Progenitor cell of endocrine pancreas (in vitro differentiated cells): ENCODE measurements around the gene TNFRSF25. TPM values are rescaled to one million over a fixed set of nuclear protein-coding genes. Genes with fewer than 3 reads are reported as not detected.

ENCODE experiments used
- DNase-seq: peaks from one replicate; pipeline ENCODE4 v3.0.0; 2021; ENCODE audit warnings: low spot score; ENCODE audit not compliant: unreplicated experiment
- H3K27ac Mint-ChIP-seq: 2 replicates; pipeline ENCODE4 v1.8.0; 2021; ENCODE audit warnings: mild to moderate bottlenecking, moderate library complexity, mixed read lengths
- H3K27me3 Mint-ChIP-seq: 2 replicates; pipeline ENCODE4 v1.8.0; 2021; ENCODE audit warnings: mixed read lengths
- H3K36me3 Mint-ChIP-seq: 2 replicates; pipeline ENCODE4 v1.8.0; 2022; ENCODE audit warnings: mixed read lengths; ENCODE audit not compliant: insufficient read depth
- H3K4me1 Mint-ChIP-seq: 2 replicates; pipeline ENCODE4 v1.8.0; 2021; ENCODE audit warnings: low read depth, mixed read lengths
- H3K4me3 Mint-ChIP-seq: 2 replicates; pipeline ENCODE4 v1.8.0; 2021; ENCODE audit warnings: low read depth, mild to moderate bottlenecking, moderate library complexity, mixed read lengths
- H3K9me3 Mint-ChIP-seq: 2 replicates; pipeline ENCODE4 v1.8.0; 2021; ENCODE audit warnings: low read depth, mixed read lengths
- total RNA-seq: library from RNA; stranded (reverse); gene quantifications from 2 replicates; pipeline ENCODE4 v1.2.1, GENCODE V29; 2021
- TF ChIP-seq, protein P1 (sequence below): fragments of 200-600 bp; sonication (generic); IDR thresholded peaks from one replicate; pipeline ENCODE4 v1.5.0; 2021; ENCODE audit warnings: antibody characterized with exemption, mild to moderate bottlenecking; ENCODE audit not compliant: unreplicated experiment

The TNFRSF25 gene
- total RNA-seq, 1 donor from 2014 or later = 68.9 TPM

DNA sequence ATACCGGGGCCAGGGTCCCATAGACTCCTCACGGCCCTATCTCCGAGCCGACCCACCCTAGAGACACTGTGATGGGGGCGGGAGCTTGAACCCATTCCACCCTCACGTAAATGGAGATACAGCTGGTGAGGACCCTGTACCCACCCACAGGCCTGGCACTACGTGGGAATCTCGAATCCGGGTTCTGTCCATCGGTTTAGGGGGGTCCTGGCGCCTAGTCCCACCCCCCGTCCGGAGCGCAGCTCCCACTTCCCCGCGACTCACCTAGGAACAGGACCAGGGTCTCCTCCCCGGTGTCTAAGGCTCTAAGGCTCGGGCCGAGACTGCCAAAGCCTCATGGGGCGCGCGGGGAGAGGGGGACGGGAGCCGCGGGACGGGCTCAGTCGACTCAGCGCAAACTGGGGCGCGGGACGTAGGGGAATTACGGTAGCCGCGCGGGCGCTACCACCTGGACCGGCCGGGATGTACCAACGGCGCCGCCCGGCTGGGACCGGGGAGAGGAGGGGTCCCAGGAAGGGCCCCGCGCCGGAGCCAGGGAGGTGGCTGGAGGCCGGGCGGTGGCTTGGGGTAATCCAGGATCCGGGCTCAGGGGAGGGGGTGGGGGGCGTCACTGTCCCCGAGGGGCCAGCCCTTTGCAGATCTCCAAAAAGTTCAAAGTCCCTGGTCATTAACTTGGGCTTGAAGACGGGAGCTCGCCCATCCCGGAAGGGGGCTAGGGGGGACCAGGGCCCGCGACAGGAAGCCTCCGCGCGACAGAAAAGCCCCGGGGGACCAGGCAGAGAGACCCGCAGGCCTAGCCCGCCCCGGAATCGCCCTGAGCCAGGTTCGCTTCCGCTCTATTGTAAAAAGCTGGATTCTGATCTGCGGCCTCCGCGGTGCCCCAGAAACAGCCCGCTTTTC lies 24.5 kb upstream of the TNFRSF25 start:
- Mint-ChIP-seq H3K9me3 (no peaks in the 10 kb centered on the region), H3K27me3 (peaks cover 3% of the 10 kb centered on the region), H3K27ac (peak overlapping the region; percentile 87), H3K36me3 (no peaks in the 10 kb centered on the region), H3K4me3 (peak overlapping the region; percentile 82), H3K4me1 (peaks cover 14% of the 10 kb centered on the region)
- peak; percentile 74 for DNase-seq
- TF ChIP-seq, protein P1, sequence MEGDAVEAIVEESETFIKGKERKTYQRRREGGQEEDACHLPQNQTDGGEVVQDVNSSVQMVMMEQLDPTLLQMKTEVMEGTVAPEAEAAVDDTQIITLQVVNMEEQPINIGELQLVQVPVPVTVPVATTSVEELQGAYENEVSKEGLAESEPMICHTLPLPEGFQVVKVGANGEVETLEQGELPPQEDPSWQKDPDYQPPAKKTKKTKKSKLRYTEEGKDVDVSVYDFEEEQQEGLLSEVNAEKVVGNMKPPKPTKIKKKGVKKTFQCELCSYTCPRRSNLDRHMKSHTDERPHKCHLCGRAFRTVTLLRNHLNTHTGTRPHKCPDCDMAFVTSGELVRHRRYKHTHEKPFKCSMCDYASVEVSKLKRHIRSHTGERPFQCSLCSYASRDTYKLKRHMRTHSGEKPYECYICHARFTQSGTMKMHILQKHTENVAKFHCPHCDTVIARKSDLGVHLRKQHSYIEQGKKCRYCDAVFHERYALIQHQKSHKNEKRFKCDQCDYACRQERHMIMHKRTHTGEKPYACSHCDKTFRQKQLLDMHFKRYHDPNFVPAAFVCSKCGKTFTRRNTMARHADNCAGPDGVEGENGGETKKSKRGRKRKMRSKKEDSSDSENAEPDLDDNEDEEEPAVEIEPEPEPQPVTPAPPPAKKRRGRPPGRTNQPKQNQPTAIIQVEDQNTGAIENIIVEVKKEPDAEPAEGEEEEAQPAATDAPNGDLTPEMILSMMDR = peak; percentile 50

DNA sequence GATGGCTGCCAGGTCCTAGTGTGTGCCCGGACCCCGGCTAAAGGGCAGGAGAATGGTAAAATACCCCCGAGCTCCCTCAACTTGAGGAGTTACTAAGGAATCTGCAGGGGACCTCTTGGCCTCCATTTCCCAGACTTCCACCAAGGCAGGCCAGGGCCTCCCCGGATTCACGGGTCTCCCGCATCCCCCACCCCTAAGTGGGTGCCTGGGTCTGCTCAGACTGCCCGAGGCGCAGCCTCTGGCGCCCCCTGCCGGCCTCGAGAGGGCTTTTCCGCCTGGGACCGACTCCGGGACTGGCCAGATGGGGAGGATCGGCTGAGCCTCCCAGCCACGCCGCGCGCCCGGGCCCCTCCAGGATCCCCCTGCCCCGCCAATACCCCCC lies 23.8 kb upstream of the TNFRSF25 start:
- peak; percentile 76 for DNase-seq
- peaks cover 3% of the 10 kb centered on the region for H3K27me3 Mint-ChIP-seq
- no peaks in the 10 kb centered on the region for H3K36me3 Mint-ChIP-seq
- TF ChIP-seq, protein P1 = peak; percentile 99
- no peak overlapping the region for H3K27ac Mint-ChIP-seq
- H3K4me1 Mint-ChIP-seq = peaks cover 14% of the 10 kb centered on the region
- H3K4me3 Mint-ChIP-seq = peak overlapping the region; percentile 82
- H3K9me3 Mint-ChIP-seq = no peaks in the 10 kb centered on the region

DNA sequence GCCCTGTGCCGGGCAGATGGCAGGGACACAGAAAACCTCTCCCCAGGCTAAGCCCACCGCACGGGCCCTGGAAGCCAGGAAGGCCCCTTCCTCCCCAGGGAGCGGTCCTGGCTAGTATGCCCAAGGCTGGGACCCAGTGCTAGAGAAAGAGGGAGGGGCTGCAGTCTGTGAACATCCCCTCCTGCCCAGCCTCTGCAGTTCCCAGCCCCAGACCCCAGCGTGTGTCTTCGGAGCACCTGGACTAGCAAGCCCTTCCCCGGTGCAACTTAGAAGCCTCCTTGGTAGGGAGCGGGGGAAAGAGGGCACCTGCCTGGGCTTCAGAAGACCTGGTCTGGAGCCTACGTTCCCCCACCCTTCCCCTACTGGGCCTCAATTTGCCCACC lies 23.4 kb upstream of the TNFRSF25 start:
- Mint-ChIP-seq H3K27ac (no peak overlapping the region), H3K4me1 (peaks cover 18% of the 10 kb centered on the region), H3K4me3 (peak overlapping the region; percentile 82), H3K36me3 (no peaks in the 10 kb centered on the region), H3K9me3 (no peaks in the 10 kb centered on the region), H3K27me3 (no peaks in the 10 kb centered on the region)
- TF ChIP-seq, protein P1 = no peak
- DNase-seq = no peak

DNA sequence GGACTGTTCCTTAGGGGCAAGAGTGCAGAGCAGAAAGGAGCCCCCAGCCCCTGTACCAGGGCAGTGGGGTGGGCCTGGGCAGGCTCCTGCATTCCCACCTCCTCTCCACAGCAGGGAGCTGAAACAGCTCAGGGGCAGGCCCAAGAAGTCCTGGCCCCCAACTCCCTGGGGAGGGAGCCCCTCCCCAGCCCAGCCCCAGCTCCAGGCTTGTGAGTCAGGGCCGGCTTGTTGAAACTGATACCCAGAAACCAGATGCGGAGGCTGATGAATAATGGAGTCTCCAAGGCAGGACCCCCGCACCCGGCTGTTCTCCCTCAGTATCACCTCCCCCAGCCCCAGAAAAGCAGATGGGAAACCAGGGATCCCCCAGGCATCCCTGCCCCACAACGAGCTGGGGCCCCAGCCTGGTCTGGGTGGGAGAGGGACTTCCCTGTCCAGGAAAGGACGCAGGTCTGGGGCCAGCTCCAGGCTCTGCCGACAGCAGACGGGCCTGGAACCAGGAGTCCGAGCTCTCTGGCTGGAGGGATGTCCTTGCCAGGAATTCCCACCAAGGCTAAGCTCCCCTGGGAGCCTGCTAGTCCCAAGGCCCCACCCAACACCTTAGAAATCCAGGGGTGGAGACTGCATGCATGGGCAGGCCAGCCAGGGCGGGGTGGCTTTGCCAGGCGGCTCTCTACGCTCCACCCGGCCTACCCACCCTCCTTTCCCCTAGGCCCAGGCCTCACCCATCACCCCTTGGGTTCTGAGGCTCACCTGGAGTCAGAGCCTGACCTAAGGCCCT lies 22.8 kb upstream of the TNFRSF25 start:
- no peak overlapping the region for H3K4me3 Mint-ChIP-seq
- no peak overlapping the region for H3K27ac Mint-ChIP-seq
- TF ChIP-seq, protein P1 = no peak
- no peaks in the 10 kb centered on the region for H3K36me3 Mint-ChIP-seq
- H3K27me3 Mint-ChIP-seq = no peaks in the 10 kb centered on the region
- H3K4me1 Mint-ChIP-seq = peaks cover 22% of the 10 kb centered on the region
- DNase-seq = no peak
- H3K9me3 Mint-ChIP-seq = no peaks in the 10 kb centered on the region

DNA sequence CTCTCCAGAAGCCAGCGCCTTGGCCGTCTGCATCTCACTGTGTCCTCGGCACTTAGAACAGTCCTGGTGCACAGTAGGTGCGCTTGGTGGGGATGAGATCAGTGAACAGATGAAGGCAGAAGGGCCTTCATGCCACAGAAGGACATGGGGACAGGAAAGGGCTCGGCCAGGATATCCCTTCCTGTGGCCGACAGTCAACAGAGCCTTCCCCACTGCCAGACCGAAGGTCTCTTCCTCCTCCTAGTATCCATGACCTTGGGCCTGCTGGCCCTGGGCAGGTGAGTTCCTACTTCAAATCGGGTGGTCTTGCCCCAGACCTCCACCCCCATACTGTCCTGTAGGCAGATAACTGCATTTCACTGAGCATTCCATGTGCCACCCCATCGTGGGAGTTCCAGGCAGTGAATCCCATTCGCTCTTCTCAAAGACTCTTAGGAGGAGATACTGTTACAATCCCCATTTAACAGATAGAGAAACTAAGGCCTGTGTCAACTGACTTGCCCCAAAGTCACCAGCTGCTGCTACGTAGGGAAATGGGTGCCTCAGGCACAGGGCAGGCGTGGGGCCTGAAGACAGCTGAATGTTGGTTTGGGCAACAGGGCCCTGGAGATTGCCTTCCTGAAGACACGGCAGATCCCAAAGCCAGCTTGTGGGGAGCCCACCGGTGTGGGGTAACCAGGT lies 22.0 kb upstream of the TNFRSF25 start:
- Mint-ChIP-seq H3K4me1 (peaks cover 22% of the 10 kb centered on the region), H3K4me3 (no peak overlapping the region), H3K27me3 (no peaks in the 10 kb centered on the region), H3K36me3 (no peaks in the 10 kb centered on the region), H3K9me3 (no peaks in the 10 kb centered on the region), H3K27ac (no peak overlapping the region)
- DNase-seq = no peak
- TF ChIP-seq, protein P1 = no peak
